Measurements from ENCODE around the gene PARD3B. TPM values are rescaled to one million over a fixed set of nuclear protein-coding genes. Genes with fewer than 3 reads are reported as not detected.

The PARD3B gene
- total and polyA plus RNA-seq, 3 experiments from 2014 or later: 0.11 to 0.26 TPM; not detected in 1

GRCh38 chr2:204772546-204772945, 227.3 kb downstream of the PARD3B start:
- Mint-ChIP-seq H3K36me3 (no peaks in the 10 kb centered on the region), H3K4me3 (no peak overlapping the region), H3K27ac (no peak overlapping the region), H3K9me3 (peaks cover 0 to 2% (median 0%) of the 10 kb centered on the region in 5 donors), H3K4me1 (no peaks in the 10 kb centered on the region), H3K27me3 (peaks cover 0 to 3% of the 10 kb centered on the region in 2 donors)
- Histone ChIP-seq H3K27me3 (ENCODE audit: insufficient read depth, low read length, poor library complexity, severe bottlenecking) (no peaks in the 10 kb centered on the region), H3K27ac (ENCODE audit: low read depth, low read length) (no peak overlapping the region), H3K4me3 (ENCODE audit: low read length) (no peak overlapping the region), H3K4me1 (ENCODE audit: insufficient read depth, low read length) (no peaks in the 10 kb centered on the region), H3K9me3 (ENCODE audit: low read length) (no peaks in the 10 kb centered on the region), H3K36me3 (ENCODE audit: insufficient read depth, low read length) (no peaks in the 10 kb centered on the region)
- ChIA-PET CTCF (no interaction called here), POLR2A (no interaction called here)
- no peak for DNase-seq

- no peak overlapping the region for H3K27ac Mint-ChIP-seq
- no peaks in the 10 kb centered on the region for H3K36me3 Mint-ChIP-seq
- Histone ChIP-seq H3K27me3 (ENCODE audit: insufficient read depth, low read length, poor library complexity, severe bottlenecking) (no peaks in the 10 kb centered on the region), H3K27ac (ENCODE audit: low read depth, low read length) (no peak overlapping the region), H3K9me3 (ENCODE audit: low read length) (no peaks in the 10 kb centered on the region), H3K4me3 (ENCODE audit: low read length) (no peak overlapping the region), H3K36me3 (ENCODE audit: insufficient read depth, low read length) (no peaks in the 10 kb centered on the region), H3K4me1 (ENCODE audit: insufficient read depth, low read length) (no peaks in the 10 kb centered on the region)
- ChIA-PET CTCF (no interaction called here), POLR2A (no interaction called here)
- DNase-seq: no peak
- H3K4me1 Mint-ChIP-seq: no peaks in the 10 kb centered on the region
- peaks cover 0 to under 1% (median 0%) of the 10 kb centered on the region in 5 donors for H3K9me3 Mint-ChIP-seq
- no peak overlapping the region for H3K4me3 Mint-ChIP-seq
- H3K27me3 Mint-ChIP-seq: peaks cover 0 to 3% of the 10 kb centered on the region in 2 donors
These were observed 230.5 kb downstream of the PARD3B start for GRCh38 chr2:204775766-204776165.

DNA sequence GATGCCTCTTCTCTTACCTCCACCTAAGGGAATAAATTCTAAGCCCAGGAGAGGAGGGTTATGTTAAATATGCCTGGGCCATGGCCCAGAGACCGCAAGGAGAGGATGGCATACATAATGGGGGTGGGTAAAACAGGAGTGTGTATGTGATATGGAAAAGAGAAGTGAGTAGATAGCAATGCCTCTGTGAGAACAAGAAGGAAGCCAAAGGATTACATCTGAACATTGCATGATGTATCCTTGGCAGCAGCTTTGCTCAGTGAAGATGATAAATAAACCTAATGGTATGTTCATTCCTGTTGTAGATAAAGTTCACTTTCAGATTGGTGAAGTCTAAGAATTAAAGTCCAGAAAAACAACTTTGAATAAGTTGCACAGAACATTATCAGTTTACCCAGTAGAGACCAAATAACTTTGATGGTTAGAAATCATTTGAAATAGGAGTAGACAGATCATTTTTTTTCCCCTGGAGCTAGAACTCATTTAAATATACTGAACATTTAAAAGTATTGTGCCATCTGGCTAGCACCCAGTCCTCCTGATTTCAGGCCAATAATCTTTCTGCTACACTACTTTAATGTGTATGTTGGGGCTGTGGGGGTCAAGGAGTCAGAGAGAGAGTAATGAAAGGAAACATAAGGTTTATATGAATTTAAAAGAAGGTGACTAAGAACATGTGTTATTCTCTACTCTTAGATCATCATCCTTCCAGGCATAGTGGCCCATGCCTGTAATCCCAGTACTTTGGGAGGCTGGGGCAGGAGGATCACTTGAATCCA, 231.7 kb downstream of the PARD3B start:
- Mint-ChIP-seq H3K9me3 (no peaks in the 10 kb centered on the region), H3K36me3 (no peaks in the 10 kb centered on the region), H3K4me1 (no peaks in the 10 kb centered on the region), H3K4me3 (no peak overlapping the region), H3K27me3 (peaks cover 0 to 3% of the 10 kb centered on the region in 2 donors), H3K27ac (no peak overlapping the region)
- POLR2A ChIA-PET: no interaction called here
- Histone ChIP-seq H3K4me1 (ENCODE audit: insufficient read depth, low read length) (no peaks in the 10 kb centered on the region), H3K27me3 (ENCODE audit: insufficient read depth, low read length, poor library complexity, severe bottlenecking) (no peaks in the 10 kb centered on the region), H3K4me3 (ENCODE audit: low read length) (no peak overlapping the region), H3K27ac (ENCODE audit: low read depth, low read length) (no peak overlapping the region), H3K36me3 (ENCODE audit: insufficient read depth, low read length) (no peaks in the 10 kb centered on the region), H3K9me3 (ENCODE audit: low read length) (no peaks in the 10 kb centered on the region)
- DNase-seq: no peak
- CTCF ChIA-PET: no interaction called here

DNA sequence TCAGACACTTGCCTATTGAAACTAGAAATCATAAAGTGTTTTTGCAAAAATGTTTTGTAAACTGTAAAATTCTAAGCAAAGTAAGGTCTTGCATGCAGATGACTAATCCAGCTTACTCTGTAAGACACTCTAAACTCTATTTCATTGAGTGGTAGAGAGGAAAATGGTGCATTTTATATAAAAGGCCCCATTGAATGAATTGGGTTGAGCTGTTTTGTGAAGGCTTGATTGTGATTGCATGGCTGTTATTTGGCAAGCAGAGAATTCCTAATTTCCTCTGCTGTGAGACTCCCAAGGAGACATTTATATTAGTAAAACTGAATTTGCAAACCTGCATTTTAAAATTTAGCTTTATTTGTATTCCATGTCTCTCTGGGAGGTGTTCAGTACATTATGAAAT, 234.5 kb downstream of the PARD3B start:
- H3K4me3 Mint-ChIP-seq: no peak overlapping the region
- H3K4me1 Mint-ChIP-seq: no peaks in the 10 kb centered on the region
- CTCF ChIA-PET: no interaction called here
- DNase-seq: no peak
- POLR2A ChIA-PET: no interaction called here
- no peaks in the 10 kb centered on the region for H3K36me3 Mint-ChIP-seq
- H3K27me3 Mint-ChIP-seq: peaks cover 0 to 2% of the 10 kb centered on the region in 2 donors
- no peaks in the 10 kb centered on the region for H3K9me3 Mint-ChIP-seq
- Histone ChIP-seq H3K9me3 (ENCODE audit: low read length) (no peaks in the 10 kb centered on the region), H3K4me3 (ENCODE audit: low read length) (no peak overlapping the region), H3K36me3 (ENCODE audit: insufficient read depth, low read length) (no peaks in the 10 kb centered on the region), H3K4me1 (ENCODE audit: insufficient read depth, low read length) (no peaks in the 10 kb centered on the region), H3K27me3 (ENCODE audit: insufficient read depth, low read length, poor library complexity, severe bottlenecking) (no peaks in the 10 kb centered on the region), H3K27ac (ENCODE audit: low read depth, low read length) (no peak overlapping the region)
- H3K27ac Mint-ChIP-seq: no peak overlapping the region

GRCh38 chr2:204781941-204782340, 236.7 kb downstream of the PARD3B start:
- Mint-ChIP-seq H3K9me3 (no peaks in the 10 kb centered on the region), H3K4me3 (no peak overlapping the region), H3K27ac (no peak overlapping the region), H3K27me3 (peaks cover 0 to 3% of the 10 kb centered on the region in 2 donors), H3K4me1 (no peaks in the 10 kb centered on the region), H3K36me3 (peaks cover 0 to 3% (median 0%) of the 10 kb centered on the region in 3 donors)
- Histone ChIP-seq H3K27ac (ENCODE audit: low read depth, low read length) (no peak overlapping the region), H3K4me3 (ENCODE audit: low read length) (no peak overlapping the region), H3K9me3 (ENCODE audit: low read length) (no peaks in the 10 kb centered on the region), H3K4me1 (ENCODE audit: insufficient read depth, low read length) (no peaks in the 10 kb centered on the region), H3K36me3 (ENCODE audit: insufficient read depth, low read length) (no peaks in the 10 kb centered on the region), H3K27me3 (ENCODE audit: insufficient read depth, low read length, poor library complexity, severe bottlenecking) (no peaks in the 10 kb centered on the region)
- ChIA-PET POLR2A (no interaction called here), CTCF (interaction anchor here (1.1 kb wide), 1 partner anchor 17 kb away, joined by 3 read pairs; no protein-coding TSS in a partner anchor)
- no peak for DNase-seq

DNA sequence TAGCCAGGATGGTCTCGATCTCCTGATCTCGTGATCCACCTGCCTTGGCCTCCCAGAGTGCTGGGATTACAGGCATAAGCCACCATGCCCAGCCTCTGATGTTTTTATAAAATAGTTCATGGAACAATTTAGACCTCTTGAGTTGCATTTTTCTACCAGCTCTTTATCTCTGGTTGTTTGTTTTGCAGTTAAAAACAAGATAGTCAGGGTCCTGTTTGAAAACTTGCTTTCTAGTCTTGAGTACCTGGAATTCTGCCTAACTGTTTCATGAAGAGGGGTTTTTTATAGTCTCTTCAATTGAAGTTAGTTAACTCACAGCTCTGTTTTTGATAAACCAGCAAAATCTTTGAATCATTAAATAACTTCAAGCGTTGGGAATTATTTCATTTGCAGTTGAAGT, 244.8 kb downstream of the PARD3B start:
- no peak overlapping the region for H3K4me3 ChIP-seq (ENCODE audit: low read length)
- DNase-seq: no peak
- H3K27me3 ChIP-seq (ENCODE audit: insufficient read depth, low read length, poor library complexity, severe bottlenecking): no peaks in the 10 kb centered on the region
- no peaks in the 10 kb centered on the region for H3K9me3 ChIP-seq (ENCODE audit: low read length)
- H3K27me3 Mint-ChIP-seq: peaks cover 0 to 2% of the 10 kb centered on the region in 2 donors
- no peaks in the 10 kb centered on the region for H3K4me1 ChIP-seq (ENCODE audit: insufficient read depth, low read length)
- no peaks in the 10 kb centered on the region for H3K36me3 ChIP-seq (ENCODE audit: insufficient read depth, low read length)
- CTCF ChIA-PET: no interaction called here
- H3K4me3 Mint-ChIP-seq: no peak overlapping the region
- POLR2A ChIA-PET: no interaction called here
- H3K4me1 Mint-ChIP-seq: no peaks in the 10 kb centered on the region
- H3K9me3 Mint-ChIP-seq: no peaks in the 10 kb centered on the region
- H3K36me3 Mint-ChIP-seq: peaks cover 0 to 3% (median 0%) of the 10 kb centered on the region in 3 donors
- H3K27ac Mint-ChIP-seq: no peak overlapping the region
- no peak overlapping the region for H3K27ac ChIP-seq (ENCODE audit: low read depth, low read length)

DNA sequence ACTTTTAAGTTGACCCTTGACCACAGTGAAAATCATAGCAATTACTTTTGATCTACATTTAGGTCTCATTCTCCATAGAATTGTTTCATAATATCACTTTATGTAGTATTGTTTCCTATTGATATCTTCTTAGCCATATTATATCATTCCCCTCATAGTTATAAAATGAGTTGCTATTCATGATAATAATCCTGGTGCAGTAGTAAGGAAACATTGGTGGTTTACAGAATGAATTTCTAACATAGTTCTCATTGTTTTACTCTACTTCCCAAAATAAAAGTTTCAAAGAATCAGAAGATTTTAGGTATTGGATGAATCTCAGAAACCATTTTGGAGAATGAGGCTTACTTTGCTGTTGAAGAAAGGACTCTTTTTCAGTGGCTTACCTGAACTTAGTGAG, 246.0 kb downstream of the PARD3B start:
- no peaks in the 10 kb centered on the region for H3K4me1 ChIP-seq (ENCODE audit: insufficient read depth, low read length)

DNA sequence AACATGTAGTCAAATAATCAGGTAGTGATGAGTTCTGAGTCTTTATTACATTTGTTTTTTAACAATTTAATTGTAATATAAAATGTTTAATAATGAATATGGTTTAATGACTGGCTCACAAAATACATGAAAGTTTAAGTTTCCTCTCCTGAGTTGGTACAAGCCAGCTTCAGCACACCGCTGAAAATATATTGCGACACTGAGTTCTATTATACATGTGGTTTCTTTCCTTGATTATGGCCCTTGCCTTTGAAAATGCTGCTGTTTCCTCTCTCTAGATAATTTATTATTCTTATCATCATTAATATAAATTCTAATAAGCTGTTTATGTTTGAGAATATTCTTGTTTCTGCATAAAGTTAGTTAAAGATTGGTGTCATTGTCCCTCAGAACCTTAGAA, 249.3 kb downstream of the PARD3B start:
- Mint-ChIP-seq H3K27ac (no peak overlapping the region), H3K9me3 (peaks cover 0 to 2% (median 0%) of the 10 kb centered on the region in 5 donors)
- CTCF ChIA-PET: no interaction called here

More for the DNA sequence above, 246.0 kb downstream of the PARD3B start:
- Histone ChIP-seq H3K27me3 (ENCODE audit: insufficient read depth, low read length, poor library complexity, severe bottlenecking) (no peaks in the 10 kb centered on the region), H3K36me3 (ENCODE audit: insufficient read depth, low read length) (no peaks in the 10 kb centered on the region), H3K9me3 (ENCODE audit: low read length) (no peaks in the 10 kb centered on the region), H3K27ac (ENCODE audit: low read depth, low read length) (no peak overlapping the region), H3K4me3 (ENCODE audit: low read length) (no peak overlapping the region)
- no peak for DNase-seq
- ChIA-PET CTCF (no interaction called here), POLR2A (no interaction called here)
- no peaks in the 10 kb centered on the region for H3K4me1 Mint-ChIP-seq
- no peaks in the 10 kb centered on the region for H3K9me3 Mint-ChIP-seq
- H3K27ac Mint-ChIP-seq: no peak overlapping the region
- no peaks in the 10 kb centered on the region for H3K36me3 Mint-ChIP-seq
- H3K27me3 Mint-ChIP-seq: no peaks in the 10 kb centered on the region
- no peak overlapping the region for H3K4me3 Mint-ChIP-seq

More for the DNA sequence above, 249.3 kb downstream of the PARD3B start:
- Histone ChIP-seq H3K27ac (ENCODE audit: low read depth, low read length) (no peak overlapping the region), H3K4me1 (ENCODE audit: insufficient read depth, low read length) (no peaks in the 10 kb centered on the region), H3K9me3 (ENCODE audit: low read length) (no peaks in the 10 kb centered on the region), H3K4me3 (ENCODE audit: low read length) (no peak overlapping the region), H3K36me3 (ENCODE audit: insufficient read depth, low read length) (no peaks in the 10 kb centered on the region), H3K27me3 (ENCODE audit: insufficient read depth, low read length, poor library complexity, severe bottlenecking) (no peaks in the 10 kb centered on the region)
- H3K4me3 Mint-ChIP-seq: no peak overlapping the region
- POLR2A ChIA-PET: no interaction called here
- H3K27me3 Mint-ChIP-seq: peaks cover 0 to 3% of the 10 kb centered on the region in 2 donors
- no peaks in the 10 kb centered on the region for H3K36me3 Mint-ChIP-seq
- H3K4me1 Mint-ChIP-seq: no peaks in the 10 kb centered on the region
- no peak for DNase-seq

All from CD8-positive, alpha-beta memory T cell (primary cell).